Measurements from ENCODE around the gene STXBP5. TPM values are rescaled to one million over a fixed set of nuclear protein-coding genes. Genes with fewer than 3 reads are reported as not detected.
A peak's percentile ranks its signal among the peaks of the same experiment; 100 is the strongest.

Gene STXBP5
- polyA plus RNA-seq, 1 donor (not counting 4 experiments of a cell fraction or from before 2014, with no cell fraction given), result 19.4 TPM

- FAIRE-seq, result no peak
- no peaks in the 10 kb centered on the region for H3K4me1 ChIP-seq (ENCODE audit: control insufficient read depth, extremely low read depth, insufficient read depth, low read length)
- H3K9ac ChIP-seq (ENCODE audit: control insufficient read depth, extremely low read depth, insufficient read depth, low read length), result no peak overlapping the region
- no peak for DNase-seq (ENCODE audit: low read depth, low spot score)
- H3K36me3 ChIP-seq (ENCODE audit: control insufficient read depth in 2 of 2, extremely low read depth in 1 of 2, insufficient read depth in 2 of 2, low read length in 2 of 2), result no peaks in the 10 kb centered on the region
- H3K4me2 ChIP-seq (ENCODE audit: control insufficient read depth, extremely low read depth, insufficient read depth, low read depth, low read length), result no peak overlapping the region
- H3K9me3 ChIP-seq (ENCODE audit: control insufficient read depth, low read depth, low read length), result no peaks in the 10 kb centered on the region
- no peak overlapping the region for H3K4me3 ChIP-seq (ENCODE audit: control insufficient read depth in 2 of 3, extremely low read depth in 1 of 3, insufficient read depth in 2 of 3, low read depth in 1 of 3, low read length in 3 of 3)
- dilution Hi-C loops (cut with MboI; ENCODE audit: extremely low pct_ligation_motif_present, low sequenced_read_pairs), result no loop called here
- no peaks in the 10 kb centered on the region for H3K27me3 ChIP-seq (ENCODE audit: control insufficient read depth, extremely low read depth, insufficient read depth, low read length)
- TF ChIP-seq EZH2 (IDR thresholded peaks at IDR 0.05; ENCODE audit: low read length), result no peak
- TF ChIP-seq CTCF (optimal IDR thresholded peaks at IDR 0.05 in 1 of 3, IDR thresholded peaks at IDR 0.05 in 1 of 3, conservative IDR thresholded peaks at IDR 0.05 in 1 of 3; ENCODE audit: extremely low read depth in 1 of 3, insufficient read depth in 2 of 3, low read length in 3 of 3), result no peak
- H2AFZ ChIP-seq (ENCODE audit: control insufficient read depth, low read length), result no peak overlapping the region
- peaks cover 3% of the 10 kb centered on the region for H3K79me2 ChIP-seq (ENCODE audit: control insufficient read depth, insufficient read depth, low read length)
- H3K27ac ChIP-seq (ENCODE audit: control insufficient read depth, insufficient read depth, low read length), result no peak overlapping the region
- H4K20me1 ChIP-seq (ENCODE audit: control insufficient read depth, extremely low read depth, insufficient read depth, low read length), result no peaks in the 10 kb centered on the region
- no peaks in the 10 kb centered on the region for H3K9me1 ChIP-seq (ENCODE audit: control insufficient read depth, extremely low read depth, insufficient read depth, low read length)
Measured at GRCh38 chr6:147234685-147235084, 30.5 kb downstream of the STXBP5 start.

- H3K4me2 ChIP-seq (ENCODE audit: control insufficient read depth, extremely low read depth, insufficient read depth, low read depth, low read length), result no peak overlapping the region
- H3K9me3 ChIP-seq (ENCODE audit: control insufficient read depth, low read depth, low read length), result no peaks in the 10 kb centered on the region
- H3K36me3 ChIP-seq (ENCODE audit: control insufficient read depth in 2 of 2, extremely low read depth in 1 of 2, insufficient read depth in 2 of 2, low read length in 2 of 2), result no peaks in the 10 kb centered on the region
- DNase-seq (ENCODE audit: low read depth, low spot score) (no peak), FAIRE-seq (peak; percentile 65)
- no peak for TF ChIP-seq CTCF (optimal IDR thresholded peaks at IDR 0.05 in 1 of 3, IDR thresholded peaks at IDR 0.05 in 1 of 3, conservative IDR thresholded peaks at IDR 0.05 in 1 of 3; ENCODE audit: extremely low read depth in 1 of 3, insufficient read depth in 2 of 3, low read length in 3 of 3)
- no peak for TF ChIP-seq EZH2 (IDR thresholded peaks at IDR 0.05; ENCODE audit: low read length)
- H2AFZ ChIP-seq (ENCODE audit: control insufficient read depth, low read length), result no peak overlapping the region
- dilution Hi-C loops (cut with MboI; ENCODE audit: extremely low pct_ligation_motif_present, low sequenced_read_pairs), result no loop called here
- no peaks in the 10 kb centered on the region for H3K79me2 ChIP-seq (ENCODE audit: control insufficient read depth, insufficient read depth, low read length)
- H3K9me1 ChIP-seq (ENCODE audit: control insufficient read depth, extremely low read depth, insufficient read depth, low read length), result no peaks in the 10 kb centered on the region
- H3K4me1 ChIP-seq (ENCODE audit: control insufficient read depth, extremely low read depth, insufficient read depth, low read length), result no peaks in the 10 kb centered on the region
- no peak overlapping the region for H3K4me3 ChIP-seq (ENCODE audit: control insufficient read depth in 2 of 3, extremely low read depth in 1 of 3, insufficient read depth in 2 of 3, low read depth in 1 of 3, low read length in 3 of 3)
- H3K27ac ChIP-seq (ENCODE audit: control insufficient read depth, insufficient read depth, low read length), result no peak overlapping the region
- H3K9ac ChIP-seq (ENCODE audit: control insufficient read depth, extremely low read depth, insufficient read depth, low read length), result no peak overlapping the region
- no peaks in the 10 kb centered on the region for H3K27me3 ChIP-seq (ENCODE audit: control insufficient read depth, extremely low read depth, insufficient read depth, low read length)
- no peaks in the 10 kb centered on the region for H4K20me1 ChIP-seq (ENCODE audit: control insufficient read depth, extremely low read depth, insufficient read depth, low read length)
Measured at GRCh38 chr6:147238164-147238563, 33.9 kb downstream of the STXBP5 start.
